Panc1 (cell line): ENCODE data around the gene ALPL. TPM values are rescaled to one million over a fixed set of nuclear protein-coding genes. Genes with fewer than 3 reads are reported as not detected.

ENCODE experiments used
- ATAC-seq: fragments of 200-7000 bp; cut with Tn5 transposase; 2 replicates; pipeline ENCODE4 v1.9.1; 2020; ENCODE audit warnings: mild to moderate bottlenecking, moderate library complexity
- BruUV-seq: library from RNA; stranded (reverse); fragments of 400-500 nt; replicated peaks from 2 replicates; lab custom pipeline; 2021; lab: Mats Ljungman, UMichigan
- CTCF ChIA-PET: fragments of 300-600 bp; sonication (Branson Sonifier 250); formaldehyde crosslinking; loops from one replicate; lab custom pipeline; 2022; ENCODE audit warnings: antibody characterized with exemption; lab: Charles Lee
- POLR2A ChIA-PET: fragments of 300-600 bp; sonication (Branson Sonifier 250); formaldehyde crosslinking; loops from one replicate; lab custom pipeline; 2022; ENCODE audit warnings: antibody characterized with exemption; lab: Charles Lee
- DNase-seq: peaks from one replicate; pipeline ENCODE4 v3.0.0-alpha.2; 2010; ENCODE audit warnings: low read depth, low spot score
- H3K27ac ChIP-seq: 2 replicates; pipeline ENCODE4 v1.5.1; 2011; ENCODE audit warnings: mild to moderate bottlenecking, low read length, inconsistent platforms
- H3K27me3 ChIP-seq: fragments of 200-500 bp; sonication (Bioruptor generic); 2 replicates; pipeline ENCODE4 v1.6.0; 2014; ENCODE audit warnings: low read length, inconsistent platforms; ENCODE audit not compliant: control insufficient read depth, insufficient read depth
- H3K36me3 ChIP-seq: fragments of 200-500 bp; sonication (Bioruptor generic); 2 replicates; pipeline ENCODE4 v1.5.1; 2014; ENCODE audit warnings: inconsistent platforms, mild to moderate bottlenecking, low read length, moderate library complexity; ENCODE audit not compliant: control insufficient read depth, insufficient read depth
- H3K4me1 ChIP-seq: 2 replicates; pipeline ENCODE4 v1.5.1; 2011; ENCODE audit warnings: inconsistent platforms, mild to moderate bottlenecking, low read length, moderate library complexity; ENCODE audit not compliant: control insufficient read depth, insufficient read depth
- H3K4me3 ChIP-seq, 2 experiments: 2 replicates each; pipeline ENCODE4 v1.5.1; 2011 to 2012; ENCODE audit warnings: low read depth in 2 of 2, low read length in 2 of 2, mild to moderate bottlenecking in 2 of 2, inconsistent platforms in 1 of 2, moderate library complexity in 1 of 2
- H3K9me3 ChIP-seq: fragments of 200-500 bp; sonication (Bioruptor generic); 2 replicates; pipeline ENCODE4 v1.5.1; 2014; ENCODE audit warnings: low read depth, mild to moderate bottlenecking, inconsistent platforms, low read length, moderate library complexity; ENCODE audit not compliant: control insufficient read depth, insufficient read depth
- CTCF ChIP-seq: fragments of 450-650 bp; IDR thresholded peaks from 2 replicates; pipeline ENCODE4 v1.5.1; 2017; ENCODE audit warnings: mild to moderate bottlenecking
- POLR2AphosphoS5 ChIP-seq: IDR thresholded peaks from 2 replicates; pipeline ENCODE4 v1.6.1; 2012; ENCODE audit warnings: mild to moderate bottlenecking, low read depth, low read length, moderate library complexity
- REST ChIP-seq, 2 experiments: IDR thresholded peaks; 2 replicates each; pipeline ENCODE4 v1.6.1; 2011 to 2012; ENCODE audit warnings: low read depth in 2 of 2, control low read depth in 1 of 2, low read length in 1 of 2, mild to moderate bottlenecking in 1 of 2, moderate library complexity in 1 of 2; ENCODE audit not compliant: insufficient read depth in 1 of 2
- SIN3A ChIP-seq: IDR thresholded peaks from 2 replicates; pipeline ENCODE4 v1.6.1; 2012; ENCODE audit warnings: low read depth, mild to moderate bottlenecking, low read length, moderate library complexity, borderline replicate concordance; ENCODE audit not compliant: insufficient read depth
- TCF7L2 ChIP-seq: IDR thresholded peaks from 2 replicates; pipeline ENCODE4 v1.6.1; 2011; ENCODE audit warnings: mild to moderate bottlenecking, low read depth, low read length, inconsistent platforms
- in situ Hi-C: cut with HindIII; loops from 2 replicates; pipeline ENCODE4 v1.10.0; 2016; ENCODE audit warnings: low sequenced_read_pairs, low pct_unique_long_range_greater_than_20kb
- intact Hi-C: fragments of 100-400 bp; cut with micrococcal nuclease; formaldehyde crosslinking; loops from one replicate; pipeline ENCODE4 v1.10.0; 2022; ENCODE audit not compliant: unreplicated experiment
- total RNA-seq: library from RNA; stranded (reverse); gene quantifications from one replicate; pipeline ENCODE4 v1.2.1, GENCODE V29; 2021; ENCODE audit not compliant: unreplicated experiment

Gene ALPL
- total RNA-seq, 1 experiment from 2014 or later = 0.82 TPM

- TF ChIP-seq SIN3A = no peak
- no peak for TF ChIP-seq REST (IDR thresholded peaks at IDR 0.05; ENCODE audit: insufficient read depth in 1 of 2, low read depth in 2 of 2, low read length in 1 of 2)
- no peak for TF ChIP-seq CTCF
- TF ChIP-seq TCF7L2 = no peak
- TF ChIP-seq POLR2AphosphoS5 = no peak
- CTCF ChIA-PET = no interaction called here
- in situ Hi-C loops (no loop called here), intact Hi-C loops (loop anchor here (10.0 kb wide), 1 partner anchor 122 kb away; no protein-coding TSS in a partner anchor)
- H3K27me3 ChIP-seq = no peaks in the 10 kb centered on the region
- no peaks in the 10 kb centered on the region for H3K4me1 ChIP-seq
- POLR2A ChIA-PET = no interaction called here
- no peak overlapping the region for H3K27ac ChIP-seq
- no peaks in the 10 kb centered on the region for H3K9me3 ChIP-seq
- ATAC-seq = no peak
- no peak overlapping the region for H3K4me3 ChIP-seq
- H3K36me3 ChIP-seq = no peaks in the 10 kb centered on the region
- DNase-seq = no peak
- BruUV-seq = no TSS peak
Measured at GRCh38 chr1:21532496-21532895, 23.3 kb downstream of the ALPL start.

DNA sequence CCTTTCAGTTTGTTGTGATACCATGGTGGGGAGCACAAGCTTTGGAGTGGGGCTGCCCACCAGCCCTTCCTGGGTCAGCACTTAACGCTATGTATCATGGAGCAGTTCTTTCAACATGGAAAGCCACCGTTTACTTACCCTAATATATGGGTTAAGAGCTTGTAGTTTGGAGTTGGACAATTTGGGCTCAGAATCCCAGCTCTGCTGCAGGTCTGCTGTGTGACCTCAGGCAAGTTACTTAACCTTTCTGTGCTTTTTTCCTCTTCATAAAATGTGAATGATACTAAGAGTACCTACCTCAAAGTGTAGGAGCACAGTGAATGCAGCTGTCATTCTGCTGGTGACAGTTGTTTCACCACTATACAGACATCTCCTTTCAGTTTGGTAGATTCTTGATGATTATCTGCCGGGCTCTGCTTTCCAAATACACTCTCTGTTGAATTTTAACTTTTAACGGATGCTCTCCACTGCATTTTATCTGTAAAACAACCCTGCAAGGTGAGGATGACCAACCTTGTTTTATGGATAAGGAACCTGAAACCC, 23.8 kb downstream of the ALPL start:
- no peaks in the 10 kb centered on the region for H3K27me3 ChIP-seq
- CTCF ChIA-PET = interaction anchor here (0.6 kb wide), 1 partner anchor 21 kb away, joined by 4 read pairs; no protein-coding TSS in a partner anchor
- no peaks in the 10 kb centered on the region for H3K9me3 ChIP-seq
- no TSS peak for BruUV-seq
- intact Hi-C loops = loop anchor here (10.0 kb wide), 1 partner anchor 122 kb away; no protein-coding TSS in a partner anchor
- in situ Hi-C loops = no loop called here
- no peaks in the 10 kb centered on the region for H3K4me1 ChIP-seq
- H3K4me3 ChIP-seq = no peak overlapping the region
- TF ChIP-seq POLR2AphosphoS5 (no peak), REST (IDR thresholded peaks at IDR 0.05; ENCODE audit: insufficient read depth in 1 of 2, low read depth in 2 of 2, low read length in 1 of 2) (no peak), TCF7L2 (no peak), CTCF (no peak), SIN3A (no peak)
- ATAC-seq (no peak), DNase-seq (no peak)
- POLR2A ChIA-PET = no interaction called here
- H3K36me3 ChIP-seq = no peaks in the 10 kb centered on the region
- no peak overlapping the region for H3K27ac ChIP-seq
